OCI-LY7 (cell line): Measurements from ENCODE around the gene KIFC1. TPM values are rescaled to one million over a fixed set of nuclear protein-coding genes. Genes with fewer than 3 reads are reported as not detected.
"Not testable (repeated sequence)": the region's sequence is repeated elsewhere in the genome, so short reads cannot be mapped to it uniquely, and the experiment has no call there.

Source experiments
- BruUV-seq: library from RNA; stranded (reverse); fragments of 400-500 nt; replicated peaks from 2 replicates; lab custom pipeline; 2021; lab: Mats Ljungman, UMichigan
- CTCF ChIA-PET: fragments of 300-600 bp; sonication (Branson Sonifier 250); formaldehyde crosslinking; loops from one replicate; lab custom pipeline; 2022; ENCODE audit warnings: antibody characterized with exemption; ENCODE audit not compliant: unreplicated experiment; lab: Charles Lee
- POLR2A ChIA-PET: fragments of 300-600 bp; sonication (Branson Sonifier 250); formaldehyde crosslinking; loops from one replicate; lab custom pipeline; 2022; ENCODE audit warnings: antibody characterized with exemption; lab: Charles Lee
- DNase-seq: peaks from one replicate; pipeline ENCODE4 v3.0.0-alpha.2; 2015; ENCODE audit warnings: low spot score
- H2AFZ ChIP-seq: fragments of 200-600 bp; sonication (generic), shearing (Covaris generic); 2 replicates; pipeline ENCODE4 v1.6.1; 2014; ENCODE audit warnings: mild to moderate bottlenecking, antibody characterized with exemption, low read length, moderate library complexity
- H3K27ac ChIP-seq: fragments of 200-600 bp; sonication (generic); 2 replicates; pipeline ENCODE4 v1.5.1; 2014; ENCODE audit warnings: mixed run types, low read depth, mild to moderate bottlenecking, moderate library complexity, low read length, inconsistent platforms; ENCODE audit not compliant: poor library complexity, severe bottlenecking
- H3K36me3 ChIP-seq: fragments of 200-600 bp; sonication (generic); 2 replicates; pipeline ENCODE4 v1.6.1; 2014; ENCODE audit warnings: mild to moderate bottlenecking, antibody characterized with exemption, low read length, moderate library complexity, mixed read lengths; ENCODE audit not compliant: insufficient read depth
- H3K4me1 ChIP-seq: fragments of 200-600 bp; sonication (generic); 2 replicates; pipeline ENCODE4 v1.5.1; 2014; ENCODE audit warnings: mild to moderate bottlenecking, low read length; ENCODE audit not compliant: insufficient read depth, poor library complexity, severe bottlenecking
- H3K4me2 ChIP-seq: fragments of 200-600 bp; sonication (generic); 2 replicates; pipeline ENCODE4 v1.6.1; 2014; ENCODE audit warnings: mild to moderate bottlenecking, low read length
- H3K4me3 ChIP-seq: fragments of 200-600 bp; sonication (generic); 2 replicates; pipeline ENCODE4 v1.5.1; 2014; ENCODE audit warnings: mild to moderate bottlenecking, low read depth, low read length; ENCODE audit not compliant: poor library complexity, severe bottlenecking
- H3K79me2 ChIP-seq: fragments of 200-600 bp; sonication (generic); 2 replicates; pipeline ENCODE4 v1.6.1; 2016; ENCODE audit warnings: low read depth, mild to moderate bottlenecking, low read length, moderate library complexity, mixed read lengths; ENCODE audit not compliant: insufficient read depth
- H3K9me2 ChIP-seq: fragments of 200-600 bp; sonication (generic); 2 replicates; pipeline ENCODE4 v1.6.1; 2016; ENCODE audit warnings: mild to moderate bottlenecking, low read length, mixed read lengths; ENCODE audit not compliant: insufficient read depth
- H3K9me3 ChIP-seq: fragments of 200-600 bp; sonication (generic); 2 replicates; pipeline ENCODE4 v1.6.1; 2014; ENCODE audit warnings: mild to moderate bottlenecking, mixed run types, low read length, mixed read lengths
- H4K20me1 ChIP-seq: fragments of 200-600 bp; sonication (generic); 2 replicates; pipeline ENCODE4 v1.6.1; 2014; ENCODE audit warnings: mild to moderate bottlenecking, antibody characterized with exemption, low read length, moderate library complexity, mixed read lengths; ENCODE audit not compliant: insufficient read depth
- EZH2phosphoT487 ChIP-seq: fragments of 200-600 bp; sonication (generic); IDR thresholded peaks from 2 replicates; pipeline ENCODE4 v1.6.1; 2018; ENCODE audit warnings: low read depth, borderline replicate concordance, mild to moderate bottlenecking, mixed run types, antibody characterized with exemption, low read length, moderate library complexity, mixed read lengths
- intact Hi-C: fragments of 100-400 bp; cut with micrococcal nuclease; formaldehyde crosslinking; loops from one replicate; pipeline ENCODE4 v1.10.0; 2022; ENCODE audit not compliant: unreplicated experiment
- total RNA-seq, 2 experiments: library from RNA; depleted of rRNA in 1 of 2; stranded (reverse); fragments of >200 nt in 1 of 2; shearing (Covaris generic) in 1 of 2; gene quantifications; 2 replicates each; pipeline ENCODE4 v1.2.3, GENCODE V29; 2014 to 2022
- TF ChIP-seq, protein P1 (sequence below): fragments of 200-600 bp; sonication (generic); conservative IDR thresholded peaks from 2 replicates; pipeline ENCODE4 v1.5.1; 2014; ENCODE audit warnings: mild to moderate bottlenecking, antibody characterized with exemption, low read length, moderate library complexity, mixed read lengths

KIFC1 gene
- total RNA-seq, 2 experiments from 2014 or later, result 138 to 167 TPM

DNA sequence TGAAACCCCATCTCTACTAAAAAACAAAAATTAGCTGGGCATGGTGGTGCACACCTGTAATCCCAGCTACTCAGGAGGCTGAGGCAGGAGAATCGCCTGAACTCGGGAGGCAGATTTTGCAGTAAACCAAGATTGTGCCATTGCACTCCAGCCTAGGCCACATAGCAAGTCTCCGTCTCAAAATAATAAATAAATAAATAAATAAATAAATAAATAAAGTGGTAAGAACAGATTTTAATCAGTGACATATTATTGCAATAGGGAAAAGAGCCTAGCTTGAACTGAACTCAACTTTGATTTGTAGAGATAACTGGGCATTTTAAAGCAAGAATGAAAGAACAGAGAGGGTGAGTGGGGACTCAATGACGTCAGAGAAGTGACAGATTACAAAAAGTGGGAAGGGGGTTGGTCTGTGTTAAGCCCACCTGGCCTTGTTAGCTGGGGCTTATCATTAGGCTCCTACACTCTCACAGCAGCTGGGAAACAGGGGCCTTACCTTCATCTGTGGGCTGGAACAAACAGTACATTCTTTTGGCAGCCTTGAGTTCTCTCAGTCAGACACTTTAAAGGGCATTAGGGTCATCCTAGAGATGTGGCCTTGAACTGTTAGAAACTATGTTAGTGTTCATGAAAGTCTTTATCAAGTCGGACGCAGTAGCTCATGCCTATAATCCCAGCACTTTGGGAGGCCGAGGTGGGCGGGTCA is 24.5 kb upstream of the KIFC1 start:
- Histone ChIP-seq H3K4me1 (peaks cover 4% of the 10 kb centered on the region), H3K4me3 (no peak overlapping the region), H3K79me2 (no peaks in the 10 kb centered on the region), H3K27ac (no peak overlapping the region), H4K20me1 (no peaks in the 10 kb centered on the region), H2AFZ (no peak overlapping the region), H3K4me2 (no peak overlapping the region), H3K9me2 (no peaks in the 10 kb centered on the region), H3K9me3 (no peaks in the 10 kb centered on the region), H3K36me3 (no peaks in the 10 kb centered on the region)
- intact Hi-C loops, result no loop called here
- CTCF ChIA-PET, result no interaction called here
- no TSS peak for BruUV-seq
- no peak for DNase-seq
- TF ChIP-seq, protein P1, sequence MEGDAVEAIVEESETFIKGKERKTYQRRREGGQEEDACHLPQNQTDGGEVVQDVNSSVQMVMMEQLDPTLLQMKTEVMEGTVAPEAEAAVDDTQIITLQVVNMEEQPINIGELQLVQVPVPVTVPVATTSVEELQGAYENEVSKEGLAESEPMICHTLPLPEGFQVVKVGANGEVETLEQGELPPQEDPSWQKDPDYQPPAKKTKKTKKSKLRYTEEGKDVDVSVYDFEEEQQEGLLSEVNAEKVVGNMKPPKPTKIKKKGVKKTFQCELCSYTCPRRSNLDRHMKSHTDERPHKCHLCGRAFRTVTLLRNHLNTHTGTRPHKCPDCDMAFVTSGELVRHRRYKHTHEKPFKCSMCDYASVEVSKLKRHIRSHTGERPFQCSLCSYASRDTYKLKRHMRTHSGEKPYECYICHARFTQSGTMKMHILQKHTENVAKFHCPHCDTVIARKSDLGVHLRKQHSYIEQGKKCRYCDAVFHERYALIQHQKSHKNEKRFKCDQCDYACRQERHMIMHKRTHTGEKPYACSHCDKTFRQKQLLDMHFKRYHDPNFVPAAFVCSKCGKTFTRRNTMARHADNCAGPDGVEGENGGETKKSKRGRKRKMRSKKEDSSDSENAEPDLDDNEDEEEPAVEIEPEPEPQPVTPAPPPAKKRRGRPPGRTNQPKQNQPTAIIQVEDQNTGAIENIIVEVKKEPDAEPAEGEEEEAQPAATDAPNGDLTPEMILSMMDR, result no peak
- no peak for TF ChIP-seq EZH2phosphoT487
- POLR2A ChIA-PET, result no interaction called here

DNA sequence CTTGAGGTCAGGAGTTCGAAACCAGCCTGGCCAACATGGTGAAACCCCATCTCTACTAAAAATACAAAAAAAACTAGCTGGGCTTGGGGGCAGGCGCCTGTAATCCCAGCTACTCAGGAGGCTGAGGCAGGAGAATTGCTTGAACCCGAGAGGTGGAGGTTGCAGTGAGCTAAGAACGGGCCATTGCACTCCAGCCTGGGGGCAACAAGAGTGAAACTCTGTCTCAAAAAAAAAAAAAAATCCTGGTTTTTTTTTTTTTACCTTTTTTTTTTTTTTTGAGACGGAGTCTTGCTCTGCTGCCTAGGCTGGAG is 24.0 kb upstream of the KIFC1 start:
- BruUV-seq, H2AFZ ChIP-seq, H3K36me3 ChIP-seq, DNase-seq, H3K9me2 ChIP-seq, intact Hi-C loops, H3K9me3 ChIP-seq, CTCF ChIA-PET, H3K4me1 ChIP-seq, POLR2A ChIA-PET, H3K4me2 ChIP-seq, H3K27ac ChIP-seq, H4K20me1 ChIP-seq, H3K4me3 ChIP-seq, H3K79me2 ChIP-seq: not testable (repeated sequence)

DNA sequence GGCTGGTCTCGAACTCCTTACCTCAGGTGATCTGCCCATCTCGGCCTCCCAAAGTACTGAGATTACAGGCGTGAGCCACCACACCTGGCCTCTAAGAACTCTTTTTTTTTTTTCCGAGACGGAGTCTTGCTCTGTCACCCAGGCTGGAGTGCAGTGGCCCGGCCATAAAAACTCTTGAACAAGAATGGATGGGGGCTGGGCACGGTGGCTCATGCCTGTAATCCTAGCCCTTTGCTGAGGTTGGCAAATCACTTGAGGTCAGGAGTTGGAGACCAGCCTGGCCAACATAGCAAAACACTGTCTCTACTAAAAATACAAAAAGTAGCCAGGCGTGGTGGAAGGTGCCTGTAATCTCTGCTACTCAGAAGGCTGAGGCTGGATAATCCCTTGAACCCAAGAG is 19.7 kb upstream of the KIFC1 start:
- POLR2A ChIA-PET, H2AFZ ChIP-seq, intact Hi-C loops, H3K4me3 ChIP-seq, DNase-seq, H3K27ac ChIP-seq, H4K20me1 ChIP-seq, H3K36me3 ChIP-seq, H3K4me2 ChIP-seq, H3K79me2 ChIP-seq, H3K9me3 ChIP-seq, H3K4me1 ChIP-seq, BruUV-seq, CTCF ChIA-PET, H3K9me2 ChIP-seq: not testable (repeated sequence)
